Stromal cell of bone marrow (primary cell): Measurements from ENCODE around the gene FLAD1.

ENCODE experiments used
- DNase-seq: peaks from one replicate; pipeline ENCODE4 v3.0.0-alpha.2; 2012; ENCODE audit warnings: low read depth

The FLAD1 gene

GRCh38 chr1:155018617-155019348, 35.6 kb downstream of the FLAD1 start:
- DNase-seq, result no peak

- no peak for DNase-seq
These were observed 36.5 kb downstream of the FLAD1 start for GRCh38 chr1:155019377-155020245.

- DNase-seq, result no peak
These were observed 39.2 kb downstream of the FLAD1 start for GRCh38 chr1:155022136-155022926.

- DNase-seq, result no peak
These were observed 39.7 kb downstream of the FLAD1 start for GRCh38 chr1:155022927-155023236.

GRCh38 chr1:155023627-155024026, 40.5 kb downstream of the FLAD1 start:
- DNase-seq, result no peak

GRCh38 chr1:155024315-155024714, 41.2 kb downstream of the FLAD1 start:
- DNase-seq, result no peak

- no peak for DNase-seq
These were observed 43.0 kb downstream of the FLAD1 start for GRCh38 chr1:155026154-155026553.

- DNase-seq, result no peak
These were observed 43.4 kb downstream of the FLAD1 start for GRCh38 chr1:155026588-155026987.

- DNase-seq, result no peak
These were observed 46.5 kb downstream of the FLAD1 start for GRCh38 chr1:155029513-155030242.

GRCh38 chr1:155030243-155030795, 47.2 kb downstream of the FLAD1 start:
- DNase-seq, result no peak

- DNase-seq, result no peak
These were observed 47.8 kb downstream of the FLAD1 start for GRCh38 chr1:155030899-155031298.

GRCh38 chr1:155032886-155033285, 49.7 kb downstream of the FLAD1 start:
- no peak for DNase-seq

- DNase-seq, result no peak
These were observed 50.4 kb downstream of the FLAD1 start, which contains the start of the genes DCST1 and DCST2 for GRCh38 chr1:155033524-155033923. TSS of gene DCST1 (plus strand) at chr1:155033824. CDS start at chr1:155034037, 213 bp downstream. TSS of gene DCST2 (minus strand) at chr1:155033781. CDS start at chr1:155033701, 80 bp downstream.

GRCh38 chr1:155034318-155035208, 51.4 kb downstream of the FLAD1 start:
- no peak for DNase-seq

- no peak for DNase-seq
These were observed 52.8 kb downstream of the FLAD1 start for GRCh38 chr1:155035936-155036335.

- no peak for DNase-seq
These were observed 53.9 kb downstream of the FLAD1 start for GRCh38 chr1:155037043-155037442.

GRCh38 chr1:155037851-155038441, 54.8 kb downstream of the FLAD1 start:
- no peak for DNase-seq

GRCh38 chr1:155038602-155039307, 55.6 kb downstream of the FLAD1 start:
- no peak for DNase-seq

GRCh38 chr1:155039308-155039669, 56.1 kb downstream of the FLAD1 start:
- DNase-seq, result no peak
